HL-60 (cell line): ENCODE results near the gene PADI6.

ENCODE experiments used
- POLR2AphosphoS5 ChIP-seq: IDR thresholded peaks from 2 replicates; pipeline ENCODE4 v1.6.1; 2012; ENCODE audit warnings: low read depth
- REST ChIP-seq: IDR thresholded peaks from 2 replicates; pipeline ENCODE4 v1.6.1; 2012; ENCODE audit warnings: low read depth; ENCODE audit not compliant: insufficient replicate concordance
- TF ChIP-seq, protein P1 (sequence below): IDR thresholded peaks from one replicate; pipeline ENCODE4 v1.5.1; 2011; ENCODE audit warnings: low read length, control low read depth, inconsistent platforms; ENCODE audit not compliant: insufficient read depth

DNA sequence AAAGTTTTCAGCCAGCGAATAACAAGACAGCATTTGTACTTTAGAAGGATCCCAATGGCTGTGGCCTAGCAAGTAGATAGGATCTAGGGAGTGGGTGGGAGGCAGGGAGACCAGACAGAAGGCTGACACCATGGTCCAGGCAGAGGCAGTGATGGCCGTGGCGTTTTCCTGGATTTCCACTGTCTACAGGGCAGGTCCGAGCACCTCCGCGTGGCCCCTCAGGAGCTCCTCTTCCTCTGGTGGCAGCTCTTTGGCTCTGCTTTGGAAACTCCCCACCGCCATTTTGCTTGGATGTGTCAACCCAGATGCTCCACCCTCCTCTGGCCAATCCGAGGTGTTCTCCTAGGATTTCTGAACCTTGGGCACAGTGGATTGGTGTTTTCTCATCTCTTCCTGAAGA, 38.9 kb upstream of the PADI6 start:
- TF ChIP-seq, protein P1, sequence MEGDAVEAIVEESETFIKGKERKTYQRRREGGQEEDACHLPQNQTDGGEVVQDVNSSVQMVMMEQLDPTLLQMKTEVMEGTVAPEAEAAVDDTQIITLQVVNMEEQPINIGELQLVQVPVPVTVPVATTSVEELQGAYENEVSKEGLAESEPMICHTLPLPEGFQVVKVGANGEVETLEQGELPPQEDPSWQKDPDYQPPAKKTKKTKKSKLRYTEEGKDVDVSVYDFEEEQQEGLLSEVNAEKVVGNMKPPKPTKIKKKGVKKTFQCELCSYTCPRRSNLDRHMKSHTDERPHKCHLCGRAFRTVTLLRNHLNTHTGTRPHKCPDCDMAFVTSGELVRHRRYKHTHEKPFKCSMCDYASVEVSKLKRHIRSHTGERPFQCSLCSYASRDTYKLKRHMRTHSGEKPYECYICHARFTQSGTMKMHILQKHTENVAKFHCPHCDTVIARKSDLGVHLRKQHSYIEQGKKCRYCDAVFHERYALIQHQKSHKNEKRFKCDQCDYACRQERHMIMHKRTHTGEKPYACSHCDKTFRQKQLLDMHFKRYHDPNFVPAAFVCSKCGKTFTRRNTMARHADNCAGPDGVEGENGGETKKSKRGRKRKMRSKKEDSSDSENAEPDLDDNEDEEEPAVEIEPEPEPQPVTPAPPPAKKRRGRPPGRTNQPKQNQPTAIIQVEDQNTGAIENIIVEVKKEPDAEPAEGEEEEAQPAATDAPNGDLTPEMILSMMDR = no peak
- TF ChIP-seq POLR2AphosphoS5 (no peak), REST (no peak)
